Activated B cell treated with CpG ODN at 0.5 μM for 24 hours (primary cell): ENCODE measurements around the gene USH2A. TPM values are rescaled to one million over a fixed set of nuclear protein-coding genes. Genes with fewer than 3 reads are reported as not detected.

Source experiments
- ATAC-seq: fragments of 200-7000 bp; cut with Tn5 transposase; one replicate; pipeline ENCODE4 v1.10.0; 2021; ENCODE audit warnings: low read depth, mild to moderate bottlenecking, moderate library complexity
- CTCF ChIA-PET: fragments of 350-600 bp; sonication (Branson Sonifier 250); formaldehyde crosslinking; loops from one replicate; lab custom pipeline; 2021; ENCODE audit warnings: antibody characterized with exemption; lab: Charles Lee
- POLR2A ChIA-PET: fragments of 350-600 bp; sonication (Branson Sonifier 250); formaldehyde crosslinking; loops from one replicate; lab custom pipeline; 2021; ENCODE audit warnings: antibody characterized with exemption; lab: Charles Lee
- DNase-seq: peaks from one replicate; pipeline ENCODE4 v3.0.0; 2022
- H3K27ac Mint-ChIP-seq: one replicate; pipeline ENCODE4 v1.8.0; 2020; ENCODE audit warnings: mixed read lengths
- H3K27me3 Mint-ChIP-seq: one replicate; pipeline ENCODE4 v1.8.0; 2021; ENCODE audit warnings: mixed read lengths
- H3K36me3 Mint-ChIP-seq: one replicate; pipeline ENCODE4 v1.8.0; 2021; ENCODE audit warnings: low read depth, mixed read lengths
- H3K4me1 Mint-ChIP-seq: one replicate; pipeline ENCODE4 v1.8.0; 2021; ENCODE audit warnings: mixed read lengths
- H3K4me3 Mint-ChIP-seq: one replicate; pipeline ENCODE4 v1.8.0; 2020; ENCODE audit warnings: mild to moderate bottlenecking, mixed read lengths
- H3K9me3 Mint-ChIP-seq: one replicate; pipeline ENCODE4 v1.8.0; 2020; ENCODE audit warnings: mixed read lengths
- intact Hi-C: fragments of 100-400 bp; cut with micrococcal nuclease; formaldehyde crosslinking; loops from one replicate; pipeline ENCODE4 v1.15.1; 2024
- total RNA-seq: library from RNA; stranded (reverse); gene quantifications from 2 replicates; pipeline ENCODE4 v1.2.3, GENCODE V29; 2022
- TF ChIP-seq, protein P1 (sequence below): fragments of 200-600 bp; IDR thresholded peaks from one replicate; pipeline ENCODE4 v1.8.0; 2022; ENCODE audit warnings: antibody characterized with exemption, mild to moderate bottlenecking

USH2A gene
- total RNA-seq: not detected in 2 replicates

DNA sequence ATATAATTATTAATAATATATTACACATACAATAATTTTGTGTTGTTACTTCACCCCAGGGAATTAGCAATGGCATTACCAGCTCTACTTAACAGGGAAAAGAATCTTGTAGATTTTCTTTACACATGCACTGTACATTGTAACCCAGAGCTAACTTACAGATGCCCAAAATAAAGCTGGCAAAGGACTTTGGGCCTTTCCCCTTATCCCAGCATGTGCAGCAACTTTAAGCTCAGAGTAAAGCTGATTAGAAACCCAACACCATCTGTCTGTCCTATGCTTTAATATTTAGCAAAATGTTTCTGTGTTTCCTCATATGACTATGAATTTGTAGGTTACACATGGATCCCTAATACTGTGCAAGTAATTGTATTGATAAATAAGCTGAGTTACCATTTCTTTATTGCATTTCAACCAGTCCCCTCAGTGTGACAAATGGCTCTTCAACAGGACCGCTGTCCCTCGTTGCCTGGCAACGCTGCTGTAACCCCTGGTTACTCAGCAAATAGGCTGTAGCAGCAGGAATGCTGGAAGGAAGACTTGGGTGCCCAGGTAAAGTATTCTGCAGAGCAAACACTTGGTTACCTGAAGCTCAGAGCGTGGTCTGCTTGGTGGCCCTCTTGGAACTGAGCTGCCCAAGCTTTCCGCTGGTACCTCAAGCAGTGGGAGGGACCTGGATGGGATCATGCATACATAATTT, at the start of gene USH2A:
Gene USH2A, minus strand, starts transcription at position 628 of the 700 bp plus-strand sequence. CDS start 1,112 bp downstream, outside the sequence.
- Mint-ChIP-seq H3K36me3 (no peaks in the 10 kb centered on the region), H3K4me3 (no peak within 1 kb of the TSS), H3K27ac (no peak within 1 kb of the TSS), H3K9me3 (no peaks in the 10 kb centered on the region), H3K4me1 (no peaks in the 10 kb centered on the region), H3K27me3 (no peaks in the 10 kb centered on the region)
- DNase-seq: no peak
- intact Hi-C loops: no loop called here
- TF ChIP-seq, protein P1, sequence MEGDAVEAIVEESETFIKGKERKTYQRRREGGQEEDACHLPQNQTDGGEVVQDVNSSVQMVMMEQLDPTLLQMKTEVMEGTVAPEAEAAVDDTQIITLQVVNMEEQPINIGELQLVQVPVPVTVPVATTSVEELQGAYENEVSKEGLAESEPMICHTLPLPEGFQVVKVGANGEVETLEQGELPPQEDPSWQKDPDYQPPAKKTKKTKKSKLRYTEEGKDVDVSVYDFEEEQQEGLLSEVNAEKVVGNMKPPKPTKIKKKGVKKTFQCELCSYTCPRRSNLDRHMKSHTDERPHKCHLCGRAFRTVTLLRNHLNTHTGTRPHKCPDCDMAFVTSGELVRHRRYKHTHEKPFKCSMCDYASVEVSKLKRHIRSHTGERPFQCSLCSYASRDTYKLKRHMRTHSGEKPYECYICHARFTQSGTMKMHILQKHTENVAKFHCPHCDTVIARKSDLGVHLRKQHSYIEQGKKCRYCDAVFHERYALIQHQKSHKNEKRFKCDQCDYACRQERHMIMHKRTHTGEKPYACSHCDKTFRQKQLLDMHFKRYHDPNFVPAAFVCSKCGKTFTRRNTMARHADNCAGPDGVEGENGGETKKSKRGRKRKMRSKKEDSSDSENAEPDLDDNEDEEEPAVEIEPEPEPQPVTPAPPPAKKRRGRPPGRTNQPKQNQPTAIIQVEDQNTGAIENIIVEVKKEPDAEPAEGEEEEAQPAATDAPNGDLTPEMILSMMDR: no peak
- ATAC-seq: no peak
- POLR2A ChIA-PET: no interaction called here
- CTCF ChIA-PET: no interaction called here

- no peak overlapping the region for H3K27ac Mint-ChIP-seq
- TF ChIP-seq, protein P1: no peak
- intact Hi-C loops: no loop called here
- H3K36me3 Mint-ChIP-seq: no peaks in the 10 kb centered on the region
- H3K27me3 Mint-ChIP-seq: no peaks in the 10 kb centered on the region
- ChIA-PET POLR2A (no interaction called here), CTCF (no interaction called here)
- H3K9me3 Mint-ChIP-seq: no peaks in the 10 kb centered on the region
- no peak overlapping the region for H3K4me3 Mint-ChIP-seq
- H3K4me1 Mint-ChIP-seq: no peaks in the 10 kb centered on the region
- DNase-seq (no peak), ATAC-seq (no peak)
Observed at GRCh38 chr1:216466162-216466801, 43.0 kb upstream of the USH2A start.

GRCh38 chr1:216464489-216464888, 41.2 kb upstream of the USH2A start:
- POLR2A ChIA-PET: no interaction called here
- Mint-ChIP-seq H3K36me3 (no peaks in the 10 kb centered on the region), H3K4me3 (no peak overlapping the region), H3K27ac (no peak overlapping the region), H3K4me1 (no peaks in the 10 kb centered on the region), H3K9me3 (no peaks in the 10 kb centered on the region), H3K27me3 (no peaks in the 10 kb centered on the region)
- TF ChIP-seq, protein P1: no peak
- CTCF ChIA-PET: no interaction called here
- ATAC-seq (no peak), DNase-seq (no peak)
- intact Hi-C loops: no loop called here

DNA sequence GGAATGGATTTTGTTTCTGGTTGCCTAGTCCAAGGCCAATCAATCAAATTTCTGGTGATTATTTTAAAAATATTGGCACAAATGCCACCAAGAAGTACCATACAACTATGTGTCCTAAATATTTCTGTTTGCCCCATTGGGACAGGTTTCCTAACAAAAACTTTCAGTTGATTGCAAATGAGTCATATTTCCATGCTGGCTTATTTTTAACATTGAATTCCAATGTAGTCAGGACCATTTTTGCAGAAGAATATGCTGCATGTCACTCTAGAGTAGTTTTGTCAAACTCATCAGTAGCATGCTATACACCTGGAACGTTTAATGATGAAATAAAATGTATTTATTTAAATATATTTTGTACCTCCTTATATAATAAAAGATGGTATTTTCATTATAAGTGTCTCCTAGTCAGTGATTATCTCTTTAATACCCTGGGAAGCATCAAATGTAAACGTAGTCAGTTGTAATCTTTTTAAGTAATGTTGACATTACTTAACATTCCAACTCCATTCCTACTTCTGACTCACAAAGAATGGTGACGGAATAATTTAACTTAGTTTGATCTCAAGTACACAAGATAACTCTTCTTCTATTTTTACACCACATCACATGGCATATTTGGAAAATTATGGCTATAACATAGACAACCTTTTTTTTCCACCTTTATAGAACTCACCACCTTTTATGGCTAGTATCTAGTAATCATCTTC, 39.0 kb upstream of the USH2A start:
- ChIA-PET CTCF (no interaction called here), POLR2A (no interaction called here)
- H3K4me1 Mint-ChIP-seq: no peaks in the 10 kb centered on the region
- H3K27me3 Mint-ChIP-seq: no peaks in the 10 kb centered on the region
- no peaks in the 10 kb centered on the region for H3K9me3 Mint-ChIP-seq
- no peak for ATAC-seq
- no peak overlapping the region for H3K27ac Mint-ChIP-seq
- H3K36me3 Mint-ChIP-seq: no peaks in the 10 kb centered on the region
- intact Hi-C loops: no loop called here
- no peak for DNase-seq
- H3K4me3 Mint-ChIP-seq: no peak overlapping the region
- TF ChIP-seq, protein P1: no peak

- no peak overlapping the region for H3K27ac Mint-ChIP-seq
- CTCF ChIA-PET: no interaction called here
- POLR2A ChIA-PET: no interaction called here
- H3K36me3 Mint-ChIP-seq: no peaks in the 10 kb centered on the region
- no peaks in the 10 kb centered on the region for H3K9me3 Mint-ChIP-seq
- ATAC-seq (no peak), DNase-seq (no peak)
- intact Hi-C loops: no loop called here
- TF ChIP-seq, protein P1: no peak
- H3K27me3 Mint-ChIP-seq: no peaks in the 10 kb centered on the region
- no peak overlapping the region for H3K4me3 Mint-ChIP-seq
- H3K4me1 Mint-ChIP-seq: no peaks in the 10 kb centered on the region
Observed at GRCh38 chr1:216461466-216461865, 38.2 kb upstream of the USH2A start.
